ENCODE results near the gene RPL9.
"Not testable (repeated sequence)": the region's sequence is repeated elsewhere in the genome, so short reads cannot be mapped to it uniquely, and the experiment has no call there.

RPL9 gene

GRCh38 chr4:39425297-39425696 is 33.4 kb downstream of the RPL9 start:
- not testable (repeated sequence) for DNase-seq (ENCODE audit: low read depth in 2 of 2)

- DNase-seq (ENCODE audit: low read depth in 2 of 2): no peak
Observed at GRCh38 chr4:39422247-39422646, 36.5 kb downstream of the RPL9 start.

GRCh38 chr4:39415678-39416283 is 42.9 kb downstream of the RPL9 start:
- DNase-seq (ENCODE audit: low read depth in 2 of 2): no peak

- DNase-seq (ENCODE audit: low read depth in 2 of 2): not testable (repeated sequence)
Observed at GRCh38 chr4:39411561-39411960, 47.2 kb downstream of the RPL9 start.

- DNase-seq (ENCODE audit: low read depth in 2 of 2): no peak
Observed at GRCh38 chr4:39410415-39410814, 48.3 kb downstream of the RPL9 start.

- DNase-seq (ENCODE audit: low read depth in 2 of 2): no peak
Observed at GRCh38 chr4:39407584-39407885, 51.2 kb downstream of the RPL9 start.

GRCh38 chr4:39406763-39407583 is 51.7 kb downstream of the RPL9 start, which contains the start of gene KLB:
Gene KLB (plus strand): TSS chr4:39406930. CDS start chr4:39406950, 20 bp downstream.
- no peak for DNase-seq (ENCODE audit: low read depth in 2 of 2)
